T-helper 1 cell treated with Interleukin-12 subunit alpha and Interleukin-12 subunit beta and Interleukin-4 antibody, amounts not matched to agents 30 μg/mL and 1 μg/mL, for 36 hours (primary cell): ENCODE measurements around the gene CTTNBP2NL.

ENCODE experiments used
- H3K27ac Mint-ChIP-seq: one replicate; pipeline ENCODE4 v1.8.0; 2021; ENCODE audit warnings: mild to moderate bottlenecking, mixed read lengths
- H3K27me3 Mint-ChIP-seq: one replicate; pipeline ENCODE4 v1.8.0; 2021; ENCODE audit warnings: low read depth, mixed read lengths
- H3K36me3 Mint-ChIP-seq: one replicate; pipeline ENCODE4 v1.8.0; 2021; ENCODE audit warnings: low read depth, mixed read lengths
- H3K4me1 Mint-ChIP-seq: one replicate; pipeline ENCODE4 v1.8.0; 2021; ENCODE audit warnings: low read depth, mixed read lengths
- H3K4me3 Mint-ChIP-seq: one replicate; pipeline ENCODE4 v1.8.0; 2021; ENCODE audit warnings: mild to moderate bottlenecking, moderate library complexity, mixed read lengths
- H3K9me3 Mint-ChIP-seq: one replicate; pipeline ENCODE4 v1.8.0; 2021; ENCODE audit warnings: mixed read lengths

CTTNBP2NL gene, protein sequence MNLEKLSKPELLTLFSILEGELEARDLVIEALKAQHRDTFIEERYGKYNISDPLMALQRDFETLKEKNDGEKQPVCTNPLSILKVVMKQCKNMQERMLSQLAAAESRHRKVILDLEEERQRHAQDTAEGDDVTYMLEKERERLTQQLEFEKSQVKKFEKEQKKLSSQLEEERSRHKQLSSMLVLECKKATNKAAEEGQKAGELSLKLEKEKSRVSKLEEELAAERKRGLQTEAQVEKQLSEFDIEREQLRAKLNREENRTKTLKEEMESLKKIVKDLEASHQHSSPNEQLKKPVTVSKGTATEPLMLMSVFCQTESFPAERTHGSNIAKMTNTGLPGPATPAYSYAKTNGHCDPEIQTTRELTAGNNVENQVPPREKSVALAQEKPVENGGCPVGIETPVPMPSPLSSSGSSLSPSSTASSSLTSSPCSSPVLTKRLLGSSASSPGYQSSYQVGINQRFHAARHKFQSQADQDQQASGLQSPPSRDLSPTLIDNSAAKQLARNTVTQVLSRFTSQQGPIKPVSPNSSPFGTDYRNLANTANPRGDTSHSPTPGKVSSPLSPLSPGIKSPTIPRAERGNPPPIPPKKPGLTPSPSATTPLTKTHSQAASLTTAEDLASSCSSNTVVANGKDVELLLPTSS

DNA sequence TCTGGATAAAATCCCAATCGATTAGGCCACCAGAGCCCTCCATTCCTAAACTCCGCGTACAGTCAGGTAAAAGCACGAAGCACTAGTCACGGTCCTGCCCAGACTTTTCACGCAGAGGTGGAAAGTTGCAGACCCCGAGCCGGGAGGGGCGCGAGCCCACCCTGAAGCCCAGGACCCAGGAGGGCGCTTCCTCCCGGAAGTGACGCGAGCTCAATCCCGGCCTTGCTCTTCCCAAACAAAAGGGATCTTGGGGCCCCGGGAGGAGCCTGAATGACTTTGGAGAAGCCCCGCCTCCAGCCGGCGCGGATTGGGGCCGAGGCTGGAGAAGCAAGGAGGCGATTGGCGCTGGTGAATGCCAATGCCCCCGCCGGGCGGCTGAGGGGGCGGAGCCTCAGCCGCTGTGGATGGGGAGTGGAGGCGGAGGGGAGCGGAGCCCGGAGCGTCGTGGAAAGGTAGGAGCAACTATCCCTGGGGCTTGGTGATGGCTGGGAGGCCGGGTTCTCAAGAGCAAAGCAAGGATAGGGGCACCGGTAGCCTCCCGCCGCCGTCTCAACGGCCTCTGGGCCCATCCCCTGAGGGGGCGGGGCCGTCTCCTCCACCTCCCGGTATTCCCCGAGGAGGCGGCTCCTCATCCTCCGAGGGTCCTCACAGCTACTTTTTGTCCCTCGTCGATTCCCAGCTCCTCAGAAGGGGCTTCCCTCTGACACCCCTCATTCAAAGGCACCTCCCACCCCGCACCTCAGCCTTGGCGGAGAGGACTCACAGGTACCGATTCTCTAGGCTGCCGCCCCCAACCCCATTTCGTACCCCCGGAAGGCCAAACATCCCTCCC is at the start of gene CTTNBP2NL:
TSS of gene CTTNBP2NL (plus strand) at position 394 of the 832 bp plus-strand sequence. CDS start 19,952 bp downstream, outside the sequence.
- Mint-ChIP-seq H3K4me1 (peaks cover 40% of the 10 kb centered on the region), H3K27ac (peak within 1 kb of the TSS; percentile 55), H3K36me3 (no peaks in the 10 kb centered on the region), H3K27me3 (peaks cover 17% of the 10 kb centered on the region), H3K9me3 (no peaks in the 10 kb centered on the region), H3K4me3 (peak within 1 kb of the TSS; percentile 97)

DNA sequence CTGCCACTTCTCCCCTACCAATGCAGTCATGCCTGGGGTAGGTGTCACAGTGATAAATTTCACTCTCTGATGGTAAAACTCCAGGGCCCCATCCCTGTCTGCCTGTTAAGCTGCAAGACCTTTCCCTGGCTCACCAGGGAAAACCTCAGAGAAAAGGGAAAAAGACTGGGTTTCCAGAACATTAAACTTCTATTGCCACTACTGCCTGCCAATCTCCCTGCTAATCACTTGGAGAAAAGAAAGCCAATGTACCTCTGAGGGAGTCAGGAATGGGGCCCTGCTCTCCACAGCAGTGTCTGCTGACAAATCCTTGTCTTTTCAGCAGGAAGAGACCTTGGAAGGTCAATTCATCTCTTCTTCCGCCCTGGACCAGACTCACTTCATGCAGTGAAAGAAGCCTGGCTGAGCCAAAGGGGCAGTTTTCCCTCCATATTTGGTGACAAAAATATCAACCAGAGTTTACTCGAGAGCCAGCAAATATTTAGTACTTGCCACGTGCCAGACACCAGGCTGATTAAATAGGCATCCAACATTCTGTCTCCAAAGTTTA is 49.1 kb upstream of the CTTNBP2NL start:
- peaks cover 14% of the 10 kb centered on the region for H3K4me1 Mint-ChIP-seq
- H3K4me3 Mint-ChIP-seq = no peak overlapping the region
- H3K27ac Mint-ChIP-seq = no peak overlapping the region
- no peaks in the 10 kb centered on the region for H3K36me3 Mint-ChIP-seq
- H3K27me3 Mint-ChIP-seq = peaks cover 13% of the 10 kb centered on the region
- H3K9me3 Mint-ChIP-seq = peaks cover 12% of the 10 kb centered on the region

DNA sequence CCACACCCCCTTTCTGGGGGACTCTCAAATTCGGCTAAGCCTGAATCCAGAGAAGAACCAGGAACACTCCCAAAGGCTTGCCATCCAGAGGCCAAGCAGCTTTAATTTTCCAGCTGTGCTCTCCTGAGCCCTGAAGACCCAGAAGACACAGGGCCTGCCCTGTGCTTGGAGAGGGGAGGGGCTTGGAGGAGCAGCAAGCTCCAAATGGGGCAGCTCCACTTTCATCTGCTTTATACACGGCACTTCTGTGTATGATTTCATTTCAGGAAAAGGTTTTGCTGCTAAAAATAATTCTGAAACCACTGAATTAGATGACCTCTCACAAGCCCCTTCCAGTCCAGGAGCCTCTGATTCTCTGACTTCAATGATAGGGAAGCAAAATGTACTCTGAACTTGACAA is 39.2 kb upstream of the CTTNBP2NL start:
- Mint-ChIP-seq H3K4me1 (no peaks in the 10 kb centered on the region), H3K36me3 (no peaks in the 10 kb centered on the region), H3K27me3 (peaks cover 23% of the 10 kb centered on the region), H3K4me3 (no peak overlapping the region), H3K27ac (no peak overlapping the region), H3K9me3 (no peaks in the 10 kb centered on the region)

DNA sequence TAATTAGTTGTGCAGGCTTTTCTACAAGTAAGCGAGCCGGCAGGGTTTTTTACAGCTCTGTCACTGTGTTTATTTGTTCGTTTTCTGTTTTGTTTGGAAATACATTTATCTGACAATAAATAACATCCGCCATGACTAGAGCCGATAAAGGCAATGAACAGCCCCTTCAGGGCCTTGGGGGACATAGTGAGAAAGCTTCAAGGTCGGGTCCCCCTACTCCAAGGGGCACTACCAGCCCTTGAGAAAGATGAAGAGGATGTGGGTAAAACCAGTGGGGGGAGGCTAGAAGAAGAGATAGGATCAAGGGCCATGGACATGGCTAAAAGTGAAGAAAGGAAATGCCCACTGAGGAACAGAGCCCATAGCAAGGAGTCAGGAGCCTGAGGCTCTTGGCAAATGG is 38.5 kb upstream of the CTTNBP2NL start:
- H3K4me1 Mint-ChIP-seq = no peaks in the 10 kb centered on the region
- no peaks in the 10 kb centered on the region for H3K36me3 Mint-ChIP-seq
- peaks cover 28% of the 10 kb centered on the region for H3K27me3 Mint-ChIP-seq
- H3K27ac Mint-ChIP-seq = no peak overlapping the region
- H3K4me3 Mint-ChIP-seq = no peak overlapping the region
- no peaks in the 10 kb centered on the region for H3K9me3 Mint-ChIP-seq

DNA sequence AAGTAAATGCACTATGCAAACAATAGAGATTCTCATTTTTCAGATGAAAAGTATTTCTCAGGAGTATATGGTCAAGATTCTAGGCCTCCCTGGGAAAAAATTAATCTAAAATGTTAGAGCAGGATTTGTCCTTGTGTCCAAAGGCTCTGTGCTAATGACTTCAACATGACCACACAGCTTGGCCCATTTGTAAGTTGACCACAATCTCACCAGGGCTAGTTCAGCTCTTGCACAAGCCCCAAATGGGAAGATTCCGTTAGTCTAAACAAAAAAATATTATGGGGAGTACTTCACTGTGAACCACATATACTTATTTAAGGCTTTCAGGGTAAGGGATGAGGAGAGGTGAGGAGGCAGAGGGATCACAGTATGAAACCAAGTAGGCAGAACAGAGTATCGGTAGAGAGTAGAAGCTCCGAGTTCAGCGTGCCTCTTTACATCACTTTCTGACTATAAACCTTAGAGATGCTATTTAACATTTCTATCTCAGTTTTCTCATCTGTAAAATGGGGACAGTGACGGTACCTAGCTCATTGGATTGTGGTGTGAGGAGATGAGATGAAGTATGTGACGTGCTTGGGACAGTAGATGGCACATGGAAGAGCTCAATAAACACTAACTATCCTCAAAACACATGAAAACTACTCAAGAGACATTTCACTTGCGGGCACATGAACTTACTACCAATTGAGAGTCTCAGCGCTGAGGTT is 37.8 kb upstream of the CTTNBP2NL start:
- Mint-ChIP-seq H3K9me3 (no peaks in the 10 kb centered on the region), H3K4me3 (no peak overlapping the region), H3K27ac (no peak overlapping the region), H3K36me3 (no peaks in the 10 kb centered on the region), H3K27me3 (peaks cover 33% of the 10 kb centered on the region), H3K4me1 (no peaks in the 10 kb centered on the region)

DNA sequence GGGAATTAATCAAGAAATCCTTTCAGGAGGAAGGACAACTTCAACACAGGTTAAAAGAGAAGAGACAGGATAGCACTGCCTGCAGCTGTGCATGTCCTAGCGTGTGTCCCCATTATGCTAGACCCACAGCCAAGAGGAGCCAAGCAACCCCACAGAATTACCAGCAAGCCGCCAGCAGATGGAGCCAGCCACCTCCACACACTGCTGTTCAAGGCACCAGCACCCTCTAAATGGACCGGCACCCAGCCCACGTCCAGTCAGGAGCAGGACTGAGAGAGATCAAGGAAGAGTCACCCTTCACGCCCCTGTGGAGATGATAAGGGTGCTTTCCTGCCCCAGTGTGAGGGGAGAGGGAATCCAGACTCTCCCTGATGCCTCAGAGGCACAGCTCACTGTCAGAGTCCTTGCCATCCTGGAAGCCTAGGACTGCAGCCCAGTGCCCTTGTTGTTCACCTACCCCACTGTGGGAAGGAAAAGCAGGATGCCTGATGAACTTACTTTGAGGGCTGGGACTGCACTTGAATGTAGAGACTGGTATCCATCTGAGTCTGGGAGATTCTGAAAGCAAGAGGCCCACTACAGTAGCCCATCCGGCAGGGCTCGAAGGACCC is 37.1 kb upstream of the CTTNBP2NL start:
- H3K4me3 Mint-ChIP-seq = no peak overlapping the region
- peaks cover 33% of the 10 kb centered on the region for H3K27me3 Mint-ChIP-seq
- no peaks in the 10 kb centered on the region for H3K9me3 Mint-ChIP-seq
- no peaks in the 10 kb centered on the region for H3K4me1 Mint-ChIP-seq
- H3K36me3 Mint-ChIP-seq = no peaks in the 10 kb centered on the region
- no peak overlapping the region for H3K27ac Mint-ChIP-seq

DNA sequence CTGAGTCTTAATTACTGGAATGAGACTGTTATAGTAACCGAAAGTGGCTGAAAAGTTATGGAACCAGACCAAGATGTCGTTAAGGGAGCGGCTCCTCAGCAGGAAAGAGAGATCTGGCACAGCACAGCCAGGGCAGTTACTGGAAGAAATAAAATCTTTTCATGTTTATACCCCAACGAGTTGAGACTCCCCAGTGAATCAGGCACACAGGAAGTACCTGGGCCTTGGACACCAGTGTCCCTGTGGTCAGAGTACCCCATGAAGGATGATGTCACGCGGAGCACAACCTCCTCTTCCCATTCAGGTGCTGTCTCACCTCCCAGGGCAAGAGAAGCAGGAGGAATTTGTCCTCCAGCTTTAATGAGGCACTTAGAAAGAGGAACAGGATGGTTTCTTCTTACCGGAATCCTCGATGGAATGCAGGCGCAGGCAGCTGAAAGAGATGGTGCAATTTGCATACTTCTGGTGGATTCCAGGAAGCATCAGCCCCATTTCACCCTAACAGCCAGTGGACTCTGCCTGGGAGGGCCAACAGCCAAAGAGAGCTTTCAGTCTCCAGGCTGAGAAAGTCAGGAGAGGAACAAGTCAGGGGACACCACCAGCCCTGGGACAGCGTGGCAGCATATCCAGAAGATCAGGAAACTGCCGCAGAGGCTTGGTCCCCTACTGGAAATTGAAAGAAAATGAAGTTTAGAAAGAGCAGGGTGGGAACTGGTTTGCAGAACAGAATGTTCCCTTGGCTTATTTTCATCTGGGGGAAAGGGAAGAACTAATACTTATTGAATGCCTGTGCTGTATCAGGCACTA is 35.9 kb upstream of the CTTNBP2NL start:
- no peak overlapping the region for H3K4me3 Mint-ChIP-seq
- H3K9me3 Mint-ChIP-seq = no peaks in the 10 kb centered on the region
- H3K36me3 Mint-ChIP-seq = no peaks in the 10 kb centered on the region
- peaks cover 31% of the 10 kb centered on the region for H3K27me3 Mint-ChIP-seq
- no peak overlapping the region for H3K27ac Mint-ChIP-seq
- no peaks in the 10 kb centered on the region for H3K4me1 Mint-ChIP-seq

DNA sequence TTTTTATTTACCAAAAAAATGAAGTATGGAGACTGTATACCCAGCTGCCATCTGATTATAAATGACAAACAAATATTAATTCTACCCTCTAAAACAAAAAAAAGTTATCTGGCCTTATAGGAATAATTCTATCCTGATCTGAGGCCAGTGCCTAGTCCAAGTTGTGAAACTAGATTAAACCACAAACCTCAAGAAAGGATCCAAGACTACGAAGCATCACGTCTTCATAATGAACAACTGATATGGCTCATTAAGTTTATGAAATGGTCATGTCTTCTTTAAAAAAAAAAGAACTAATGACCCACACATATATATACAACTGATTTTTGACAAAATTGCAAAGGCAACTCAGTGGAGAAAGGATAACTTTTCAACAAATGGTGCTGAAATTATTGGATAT is 32.4 kb upstream of the CTTNBP2NL start:
- no peaks in the 10 kb centered on the region for H3K36me3 Mint-ChIP-seq
- H3K9me3 Mint-ChIP-seq = no peaks in the 10 kb centered on the region
- H3K27me3 Mint-ChIP-seq = peaks cover 29% of the 10 kb centered on the region
- no peaks in the 10 kb centered on the region for H3K4me1 Mint-ChIP-seq
- no peak overlapping the region for H3K4me3 Mint-ChIP-seq
- no peak overlapping the region for H3K27ac Mint-ChIP-seq

DNA sequence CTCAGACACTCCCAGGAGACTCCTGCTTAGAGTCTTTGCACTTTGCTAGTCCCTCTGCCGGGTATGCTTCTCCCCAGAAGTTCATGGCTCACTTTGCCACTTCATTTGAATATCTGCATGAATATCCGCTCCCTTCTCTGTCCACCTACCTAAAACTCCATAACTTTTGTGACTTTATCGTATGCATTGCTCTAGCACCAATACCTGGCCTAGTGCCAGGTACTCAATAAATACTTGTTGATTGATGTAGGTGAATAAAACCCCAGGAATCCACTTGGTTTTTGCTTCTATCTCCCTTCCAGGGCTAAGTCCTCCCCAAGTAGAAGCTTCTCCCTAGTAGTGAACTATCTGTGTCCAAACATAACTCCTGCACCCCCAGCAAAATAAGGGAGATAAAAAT is 27.8 kb upstream of the CTTNBP2NL start:
- Mint-ChIP-seq H3K27ac (no peak overlapping the region), H3K4me3 (no peak overlapping the region), H3K27me3 (peaks cover 35% of the 10 kb centered on the region), H3K9me3 (no peaks in the 10 kb centered on the region), H3K36me3 (no peaks in the 10 kb centered on the region), H3K4me1 (peaks cover 3% of the 10 kb centered on the region)

DNA sequence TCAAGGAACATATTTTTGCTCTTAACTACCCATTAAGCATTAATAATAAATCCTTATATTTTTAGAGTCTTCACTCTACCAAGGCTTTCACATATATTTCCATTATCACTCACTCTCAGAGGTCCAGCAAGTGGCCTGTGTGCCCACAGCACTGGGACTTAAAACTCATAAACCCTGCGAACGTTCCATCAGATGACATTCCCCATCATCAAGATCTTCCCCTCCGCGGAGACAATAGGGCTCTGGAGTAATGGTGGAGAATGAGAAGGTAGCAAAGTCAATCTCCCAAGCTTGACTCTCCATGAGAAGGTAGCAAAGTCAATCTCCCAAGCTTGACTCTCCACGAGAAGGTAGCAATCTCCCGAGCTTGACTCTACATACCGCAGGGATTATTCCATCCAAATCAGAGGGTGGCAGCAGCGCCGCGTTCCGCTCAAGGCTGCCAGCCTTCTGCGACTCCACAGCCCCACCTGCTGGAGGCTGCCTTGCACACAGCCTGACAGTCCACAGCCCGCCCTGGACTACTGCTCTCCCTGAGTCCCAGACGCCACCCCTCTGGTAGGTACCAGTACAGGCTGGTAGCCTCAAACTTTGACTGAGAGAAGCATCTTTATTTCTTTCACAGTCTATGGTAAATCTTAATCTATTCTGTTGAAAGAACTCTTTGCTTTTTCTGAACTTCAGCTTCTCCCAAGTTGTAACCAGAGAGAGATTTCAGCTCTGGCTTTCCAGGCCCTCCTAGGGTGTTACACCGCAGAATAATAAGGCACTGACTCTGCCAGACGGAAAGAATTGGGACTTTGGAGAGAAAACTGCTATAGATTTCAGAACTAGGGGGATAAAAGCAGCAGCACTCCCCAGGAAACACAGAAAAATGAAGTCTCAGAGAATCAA is 26.4 kb upstream of the CTTNBP2NL start:
- Mint-ChIP-seq H3K27ac (no peak overlapping the region), H3K27me3 (peaks cover 42% of the 10 kb centered on the region)

DNA sequence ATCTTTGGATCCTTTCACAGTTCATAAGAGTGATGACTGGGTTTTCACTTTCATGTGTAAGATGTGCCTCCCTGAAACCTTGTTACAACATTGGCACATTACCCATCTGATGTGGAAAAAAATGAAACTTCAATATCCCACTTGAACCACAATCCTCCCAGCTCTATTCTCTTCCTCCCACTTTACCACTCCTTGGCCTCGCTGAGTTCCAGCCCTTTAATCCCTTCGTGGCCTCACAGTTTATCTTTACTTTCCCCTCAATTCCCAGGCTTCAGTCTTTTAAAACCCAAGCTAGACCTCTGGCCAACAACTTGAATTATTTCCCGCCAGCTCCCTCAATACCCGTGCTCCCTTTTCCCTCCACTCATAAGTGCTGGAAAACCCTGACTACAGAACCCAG is 25.0 kb upstream of the CTTNBP2NL start:
- Mint-ChIP-seq H3K4me3 (no peak overlapping the region), H3K27me3 (peaks cover 51% of the 10 kb centered on the region), H3K36me3 (no peaks in the 10 kb centered on the region), H3K4me1 (peaks cover 3% of the 10 kb centered on the region), H3K9me3 (no peaks in the 10 kb centered on the region), H3K27ac (no peak overlapping the region)

More for the DNA sequence above, 26.4 kb upstream of the CTTNBP2NL start:
- Mint-ChIP-seq H3K36me3 (no peaks in the 10 kb centered on the region), H3K9me3 (no peaks in the 10 kb centered on the region), H3K4me1 (peaks cover 3% of the 10 kb centered on the region), H3K4me3 (no peak overlapping the region)

DNA sequence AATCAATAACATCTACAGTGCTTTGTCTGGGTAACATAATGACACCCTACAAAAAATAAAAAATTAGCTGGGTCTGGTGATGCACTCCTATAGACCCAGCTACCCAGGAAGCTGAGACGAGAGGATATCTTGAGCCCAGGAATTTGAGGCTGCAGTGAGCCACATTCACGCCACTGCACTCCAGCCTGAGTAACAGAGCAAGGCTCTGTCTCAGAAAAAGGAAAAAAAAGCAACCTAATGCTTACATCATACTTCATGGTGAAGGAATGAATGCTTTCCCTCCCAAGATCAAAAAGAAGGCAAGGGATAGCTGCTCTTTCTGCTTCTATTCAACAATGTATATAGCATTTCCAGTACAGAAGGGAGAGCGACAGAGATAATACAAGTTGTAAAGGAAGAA is 24.2 kb upstream of the CTTNBP2NL start:
- no peaks in the 10 kb centered on the region for H3K36me3 Mint-ChIP-seq
- H3K4me1 Mint-ChIP-seq = peaks cover 3% of the 10 kb centered on the region
- H3K27ac Mint-ChIP-seq = no peak overlapping the region
- no peaks in the 10 kb centered on the region for H3K9me3 Mint-ChIP-seq
- H3K27me3 Mint-ChIP-seq = peaks cover 55% of the 10 kb centered on the region
- H3K4me3 Mint-ChIP-seq = no peak overlapping the region
